Activated T-cell treated with anti-CD3 and anti-CD28 coated beads, Interleukin-2, amount 50 U/mL, for 24 hours (primary cell): ENCODE measurements around the gene KDM4B.

ENCODE experiments used
- DNase-seq: peaks from one replicate; pipeline ENCODE4 v3.0.0-alpha.2; 2020
- H3K27ac Mint-ChIP-seq: 2 replicates; pipeline ENCODE4 v1.8.0; 2020; ENCODE audit warnings: mild to moderate bottlenecking, mixed read lengths
- H3K27me3 Mint-ChIP-seq: 2 replicates; pipeline ENCODE4 v1.8.0; 2020; ENCODE audit warnings: mixed read lengths
- H3K36me3 Mint-ChIP-seq: 2 replicates; pipeline ENCODE4 v1.8.0; 2020; ENCODE audit warnings: low read depth, mixed read lengths
- H3K4me1 Mint-ChIP-seq: 2 replicates; pipeline ENCODE4 v1.8.0; 2020; ENCODE audit warnings: low read depth, mixed read lengths
- H3K4me3 Mint-ChIP-seq: 2 replicates; pipeline ENCODE4 v1.8.0; 2020; ENCODE audit warnings: mild to moderate bottlenecking, moderate library complexity, mixed read lengths
- H3K9me3 Mint-ChIP-seq: 2 replicates; pipeline ENCODE4 v1.8.0; 2020; ENCODE audit warnings: mixed read lengths

KDM4B gene

DNA sequence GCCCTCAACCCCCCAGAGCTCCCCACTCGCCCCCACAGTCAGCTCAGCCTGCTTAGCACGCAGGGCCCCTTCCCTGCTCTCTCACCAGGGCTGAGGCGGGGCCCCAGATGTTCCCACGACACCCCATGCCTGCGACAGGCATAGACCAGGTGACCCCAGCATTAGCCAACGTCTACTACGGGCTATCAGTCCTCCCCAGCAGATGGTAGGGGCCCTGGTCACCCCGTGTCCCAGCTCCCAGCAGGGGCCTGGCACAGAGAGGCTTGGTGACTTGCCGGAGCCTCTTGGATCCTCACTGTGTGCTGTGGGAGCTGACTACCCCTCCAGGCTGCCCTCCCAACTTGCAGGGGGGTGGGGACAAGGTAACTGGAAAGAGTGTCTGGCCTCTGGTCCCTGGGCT lies 80.6 kb downstream of the KDM4B start:
- Mint-ChIP-seq H3K4me1 (peaks cover 3% of the 10 kb centered on the region), H3K27ac (no peak overlapping the region)

DNA sequence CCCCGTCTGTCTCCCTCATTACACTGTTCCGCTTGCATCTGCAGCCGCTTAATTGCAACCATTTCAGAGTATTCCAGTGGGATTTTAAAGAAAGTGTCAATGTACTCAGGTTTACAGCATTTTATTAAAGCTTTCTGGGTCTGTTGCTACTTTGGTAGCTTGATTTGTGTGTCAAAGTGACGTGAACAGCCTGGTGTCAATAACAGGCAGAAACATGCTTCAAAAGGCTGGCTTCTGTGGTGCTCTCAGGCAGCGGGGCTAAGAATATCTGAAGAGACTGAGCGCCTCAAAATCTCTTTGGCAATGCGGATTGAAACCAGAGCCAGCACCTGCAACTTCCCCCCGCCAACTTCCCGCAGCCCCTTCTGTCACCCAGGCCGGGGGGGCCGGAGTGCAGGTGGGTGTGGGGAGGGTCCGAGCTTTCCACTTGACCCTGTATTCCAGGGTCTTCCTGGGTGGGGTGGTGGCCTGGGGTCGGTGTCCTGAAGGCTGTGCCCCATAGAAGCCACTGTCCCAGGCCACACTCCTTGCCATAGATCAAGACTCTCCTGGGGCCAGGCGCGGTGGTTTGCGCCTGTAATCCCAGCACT lies 81.2 kb downstream of the KDM4B start:
- Mint-ChIP-seq H3K4me3 (no peak overlapping the region), H3K9me3 (no peaks in the 10 kb centered on the region), H3K27me3 (no peaks in the 10 kb centered on the region), H3K27ac (no peak overlapping the region), H3K4me1 (peaks cover 3% of the 10 kb centered on the region), H3K36me3 (peaks cover 18% of the 10 kb centered on the region)
- no peak for DNase-seq

More for the DNA sequence above, 80.6 kb downstream of the KDM4B start:
- Mint-ChIP-seq H3K4me3 (no peak overlapping the region), H3K27me3 (no peaks in the 10 kb centered on the region), H3K9me3 (no peaks in the 10 kb centered on the region), H3K36me3 (peaks cover 16% of the 10 kb centered on the region)
- no peak for DNase-seq

DNA sequence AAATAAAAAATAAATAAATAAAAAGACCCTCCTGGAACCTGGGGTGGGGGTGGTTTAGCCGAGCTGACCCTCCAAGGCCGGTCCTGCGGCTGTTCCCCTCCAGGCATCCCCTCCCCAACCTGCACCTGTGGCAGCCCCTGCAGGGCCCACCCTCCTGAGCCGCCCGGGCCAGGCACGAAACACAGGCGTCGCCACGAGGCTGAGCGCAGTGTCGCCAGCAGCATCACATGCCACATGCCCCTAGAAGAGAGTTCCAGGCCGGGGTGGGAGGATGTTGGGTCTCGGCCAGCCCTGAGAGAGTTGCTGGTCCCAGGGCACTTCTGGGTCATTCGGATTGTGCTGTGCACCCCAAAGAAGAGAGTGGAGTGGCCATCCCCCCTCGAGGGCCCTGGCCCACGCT lies 82.0 kb downstream of the KDM4B start:
- no peaks in the 10 kb centered on the region for H3K27me3 Mint-ChIP-seq
- H3K4me1 Mint-ChIP-seq: peaks cover 3% of the 10 kb centered on the region
- H3K9me3 Mint-ChIP-seq: no peaks in the 10 kb centered on the region
- H3K4me3 Mint-ChIP-seq: no peak overlapping the region
- DNase-seq: no peak
- H3K27ac Mint-ChIP-seq: no peak overlapping the region
- peaks cover 23% of the 10 kb centered on the region for H3K36me3 Mint-ChIP-seq

DNA sequence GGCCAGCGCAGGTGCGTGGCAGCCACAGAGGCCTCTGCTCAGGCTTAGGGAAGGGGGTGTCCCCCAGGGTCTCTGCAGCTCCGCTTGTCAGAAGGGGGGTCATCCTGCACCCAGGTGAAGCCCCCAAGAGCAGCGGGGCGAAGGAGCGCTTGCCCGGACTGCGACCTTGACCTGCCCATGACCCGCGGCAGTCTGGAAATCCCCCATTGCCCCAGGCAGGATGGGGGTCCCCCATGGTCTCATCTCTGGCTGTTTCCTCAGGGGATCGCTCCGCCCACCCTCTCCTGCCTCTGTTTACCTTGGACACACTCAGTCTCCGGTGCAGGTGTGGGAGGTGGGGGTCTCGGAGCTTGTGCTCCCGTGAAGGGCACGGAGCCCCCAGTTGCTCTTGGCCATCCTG lies 82.7 kb downstream of the KDM4B start:
- no peak overlapping the region for H3K4me3 Mint-ChIP-seq
- peaks cover 25% of the 10 kb centered on the region for H3K36me3 Mint-ChIP-seq
- H3K4me1 Mint-ChIP-seq: peaks cover 3% of the 10 kb centered on the region
- no peak for DNase-seq
- no peaks in the 10 kb centered on the region for H3K9me3 Mint-ChIP-seq
- H3K27ac Mint-ChIP-seq: no peak overlapping the region
- H3K27me3 Mint-ChIP-seq: no peaks in the 10 kb centered on the region

DNA sequence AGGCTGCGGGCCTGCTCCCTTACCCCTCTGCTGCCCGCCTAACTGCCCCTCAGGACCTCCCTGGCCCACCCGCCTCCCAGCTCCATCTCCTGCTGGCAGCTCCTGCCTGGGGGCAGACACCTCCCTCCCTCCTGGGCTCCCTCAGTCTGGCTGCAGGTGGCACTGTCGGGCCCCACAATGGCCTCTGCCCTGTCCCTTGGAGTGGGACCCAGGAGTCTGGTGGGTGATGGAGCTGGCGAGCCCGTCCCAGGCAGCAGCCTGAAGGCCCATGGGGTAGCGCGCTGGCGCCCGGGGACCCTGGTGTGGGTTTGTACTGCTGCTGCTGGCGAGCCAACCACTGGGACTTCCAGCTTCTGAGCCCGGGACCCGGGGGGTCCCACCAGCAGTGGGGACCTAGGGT lies 83.6 kb downstream of the KDM4B start:
- Mint-ChIP-seq H3K4me1 (peaks cover 3% of the 10 kb centered on the region), H3K36me3 (peaks cover 28% of the 10 kb centered on the region), H3K9me3 (no peaks in the 10 kb centered on the region), H3K27ac (no peak overlapping the region), H3K4me3 (no peak overlapping the region), H3K27me3 (no peaks in the 10 kb centered on the region)
- DNase-seq: no peak

DNA sequence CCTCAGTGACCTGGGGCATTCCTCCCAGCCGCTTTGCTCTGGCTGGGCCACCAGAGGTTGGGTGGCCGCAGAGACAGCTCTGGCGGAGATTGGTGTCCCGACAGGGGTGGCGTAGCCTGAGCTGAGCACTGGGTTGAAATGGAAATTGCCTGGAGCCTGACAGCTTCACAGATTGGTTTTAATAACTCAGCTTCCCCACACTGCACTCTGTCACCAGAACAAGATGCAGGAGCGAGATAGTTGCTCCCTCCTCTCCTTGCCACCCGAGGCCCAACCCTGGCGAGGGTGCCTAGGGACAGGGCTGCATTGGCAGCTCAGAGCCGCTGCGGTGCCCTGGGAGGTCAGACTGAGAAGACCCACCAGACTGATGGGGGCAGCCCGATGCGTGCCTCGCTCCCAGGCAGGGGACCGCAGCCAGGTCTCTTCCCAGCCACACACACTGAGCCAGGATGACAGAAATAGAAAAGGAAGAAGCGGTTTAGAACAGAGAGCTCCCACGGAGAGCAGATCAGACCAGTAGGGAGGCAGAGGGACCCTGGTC lies 84.1 kb downstream of the KDM4B start:
- no peaks in the 10 kb centered on the region for H3K9me3 Mint-ChIP-seq
- H3K4me1 Mint-ChIP-seq: peaks cover 3% of the 10 kb centered on the region
- no peak for DNase-seq
- H3K27me3 Mint-ChIP-seq: no peaks in the 10 kb centered on the region
- H3K4me3 Mint-ChIP-seq: no peak overlapping the region
- H3K27ac Mint-ChIP-seq: no peak overlapping the region
- peaks cover 30% of the 10 kb centered on the region for H3K36me3 Mint-ChIP-seq

DNA sequence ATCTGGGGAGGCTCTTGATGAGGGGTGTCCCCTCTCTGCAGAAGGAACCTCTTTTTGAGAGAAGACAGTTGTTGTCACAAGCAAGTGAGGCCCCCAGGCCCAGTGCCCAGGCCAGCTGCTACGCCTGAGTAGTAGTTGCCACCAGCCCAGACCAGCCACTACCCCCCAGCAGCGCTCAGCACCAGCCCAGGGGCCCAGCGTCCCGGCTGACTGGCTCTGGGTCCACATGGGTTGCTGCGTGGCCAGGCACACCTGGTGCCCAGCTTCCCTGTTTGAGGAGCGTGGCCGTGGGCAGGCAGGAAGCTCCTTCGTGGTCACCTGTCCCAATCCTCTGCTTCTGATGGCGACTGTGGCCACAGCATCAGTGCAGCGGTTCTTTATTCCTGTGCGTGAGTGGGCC lies 84.7 kb downstream of the KDM4B start:
- Mint-ChIP-seq H3K27ac (no peak overlapping the region), H3K4me1 (no peaks in the 10 kb centered on the region), H3K4me3 (no peak overlapping the region)

DNA sequence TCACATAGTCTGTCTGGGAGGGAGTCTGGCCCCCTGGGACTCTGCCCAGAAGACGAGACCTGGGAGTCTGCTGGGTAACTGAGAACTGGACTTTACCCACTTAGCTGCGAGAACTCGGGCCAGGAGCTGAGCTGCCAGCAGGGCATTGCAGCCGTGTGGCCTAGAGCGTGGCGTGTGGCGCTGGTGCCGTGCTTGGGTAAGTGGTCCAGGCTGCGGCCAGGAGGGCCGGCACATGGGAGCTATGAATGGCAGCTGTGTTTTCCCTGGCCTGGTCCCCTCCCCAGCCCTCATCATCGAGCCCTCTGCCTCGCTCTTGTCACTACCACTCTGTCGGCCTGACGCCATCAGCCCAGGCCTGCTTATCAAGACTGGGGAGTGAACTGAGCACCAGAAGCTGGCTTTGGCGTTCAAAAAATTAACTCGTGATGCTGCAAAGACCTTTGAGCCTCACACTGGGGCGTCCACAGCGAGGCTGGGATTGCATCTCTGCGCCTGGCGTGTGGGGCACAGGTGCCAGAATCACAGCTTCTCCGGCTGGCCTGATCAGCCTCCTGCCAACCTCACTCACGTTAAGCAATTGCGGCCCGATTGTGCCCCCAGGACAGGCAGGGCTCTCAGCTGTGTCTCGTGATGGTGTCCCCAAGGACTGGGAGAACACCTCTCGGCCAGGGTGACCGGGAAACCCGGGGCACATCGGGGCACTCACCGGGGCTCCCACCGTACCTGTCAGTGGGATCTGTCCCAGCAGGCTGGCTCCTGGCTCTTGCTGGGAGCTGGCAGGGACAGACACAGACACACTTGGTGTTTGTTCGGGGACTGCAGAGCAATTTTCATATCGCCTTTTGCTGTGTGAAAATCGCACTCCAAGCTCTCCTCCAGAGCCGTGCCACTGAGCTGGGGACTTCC lies 85.9 kb downstream of the KDM4B start:
- no peak overlapping the region for H3K27ac Mint-ChIP-seq
- no peaks in the 10 kb centered on the region for H3K27me3 Mint-ChIP-seq
- no peak for DNase-seq
- no peak overlapping the region for H3K4me3 Mint-ChIP-seq
- no peaks in the 10 kb centered on the region for H3K9me3 Mint-ChIP-seq
- peaks cover 31% of the 10 kb centered on the region for H3K36me3 Mint-ChIP-seq
- no peaks in the 10 kb centered on the region for H3K4me1 Mint-ChIP-seq

More for the DNA sequence above, 84.7 kb downstream of the KDM4B start:
- Mint-ChIP-seq H3K36me3 (peaks cover 28% of the 10 kb centered on the region), H3K27me3 (no peaks in the 10 kb centered on the region), H3K9me3 (no peaks in the 10 kb centered on the region)
- no peak for DNase-seq

DNA sequence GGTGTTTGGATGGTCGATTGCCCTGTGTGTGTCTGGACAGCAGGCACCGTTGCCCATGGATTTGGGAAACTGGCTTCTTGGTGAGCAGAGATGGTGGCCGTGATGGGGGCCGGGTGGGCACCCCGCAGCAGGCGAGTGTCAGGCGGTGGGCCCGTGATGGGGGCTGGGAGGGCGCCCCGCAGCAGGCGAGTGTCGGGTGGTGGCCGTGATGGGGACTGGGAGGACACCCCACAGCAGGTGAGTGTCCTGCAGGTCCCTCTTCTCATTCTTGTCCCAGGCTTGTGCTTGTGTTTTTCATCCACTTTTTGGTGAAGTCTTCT lies 86.5 kb downstream of the KDM4B start:
- Mint-ChIP-seq H3K27ac (no peak overlapping the region), H3K9me3 (no peaks in the 10 kb centered on the region), H3K27me3 (no peaks in the 10 kb centered on the region), H3K4me1 (no peaks in the 10 kb centered on the region), H3K4me3 (no peak overlapping the region), H3K36me3 (peaks cover 31% of the 10 kb centered on the region)
- DNase-seq: no peak

DNA sequence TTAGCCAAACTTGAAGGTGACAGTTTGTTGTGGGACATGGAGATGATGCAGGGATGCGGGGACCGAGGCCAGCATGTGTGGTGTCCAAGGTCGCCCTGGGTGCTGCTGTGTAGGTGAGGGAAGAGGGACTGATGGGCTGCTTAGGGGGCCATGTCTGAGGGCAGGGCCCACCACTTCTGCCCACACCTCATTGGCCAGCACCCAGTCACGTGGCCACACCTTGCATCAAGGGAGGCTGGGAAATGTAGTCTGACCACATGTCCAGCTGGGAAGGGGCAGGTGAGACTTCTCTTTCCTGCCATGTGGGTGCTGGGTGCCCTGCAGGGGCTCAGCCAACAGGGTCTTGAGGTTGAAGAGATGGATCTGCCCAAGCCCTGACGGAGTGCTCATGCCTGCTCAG lies 88.9 kb downstream of the KDM4B start:
- no peaks in the 10 kb centered on the region for H3K4me1 Mint-ChIP-seq
- H3K27ac Mint-ChIP-seq: no peak overlapping the region
- peaks cover 6% of the 10 kb centered on the region for H3K9me3 Mint-ChIP-seq
- peaks cover 48% of the 10 kb centered on the region for H3K36me3 Mint-ChIP-seq
- DNase-seq: no peak
- H3K27me3 Mint-ChIP-seq: no peaks in the 10 kb centered on the region
- H3K4me3 Mint-ChIP-seq: no peak overlapping the region

DNA sequence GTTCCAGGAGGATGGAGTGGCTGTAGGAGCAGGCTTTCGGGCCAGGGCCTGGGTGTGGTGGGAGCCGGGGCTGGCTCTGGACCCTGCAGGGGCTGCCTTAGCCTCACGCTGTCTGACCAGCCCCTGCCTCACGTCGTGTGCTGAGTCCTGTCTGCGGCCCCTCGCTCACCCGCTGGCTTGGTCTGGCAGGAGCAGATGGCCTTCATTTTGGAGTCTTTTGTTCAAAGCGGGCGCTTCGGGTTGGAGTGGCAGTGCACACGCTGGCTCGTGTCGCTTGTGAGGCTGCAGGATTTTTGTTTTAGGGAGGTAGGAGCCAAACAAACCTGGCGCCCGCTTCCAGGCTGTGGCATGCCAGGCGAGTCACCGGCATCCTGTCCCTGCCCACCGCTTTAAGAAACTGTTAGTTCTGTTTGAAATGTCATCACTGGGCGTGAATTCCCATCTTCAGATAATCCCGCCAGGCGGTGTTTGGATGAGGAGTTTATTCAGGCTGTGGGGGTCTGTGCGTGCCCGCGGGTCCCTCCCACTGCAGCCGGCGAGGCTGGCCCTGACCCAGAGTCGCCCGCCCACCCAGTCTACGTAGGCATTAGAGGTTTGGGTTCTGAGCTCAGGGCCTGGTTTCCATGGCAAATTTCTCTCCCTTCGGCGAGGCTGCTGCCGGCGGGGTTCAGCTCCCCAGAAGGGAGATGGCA lies 89.8 kb downstream of the KDM4B start:
- no peaks in the 10 kb centered on the region for H3K4me1 Mint-ChIP-seq
- peaks cover 10% of the 10 kb centered on the region for H3K9me3 Mint-ChIP-seq
- no peak overlapping the region for H3K4me3 Mint-ChIP-seq
- no peaks in the 10 kb centered on the region for H3K27me3 Mint-ChIP-seq
- H3K36me3 Mint-ChIP-seq: peaks cover 56% of the 10 kb centered on the region
- no peak for DNase-seq
- no peak overlapping the region for H3K27ac Mint-ChIP-seq

DNA sequence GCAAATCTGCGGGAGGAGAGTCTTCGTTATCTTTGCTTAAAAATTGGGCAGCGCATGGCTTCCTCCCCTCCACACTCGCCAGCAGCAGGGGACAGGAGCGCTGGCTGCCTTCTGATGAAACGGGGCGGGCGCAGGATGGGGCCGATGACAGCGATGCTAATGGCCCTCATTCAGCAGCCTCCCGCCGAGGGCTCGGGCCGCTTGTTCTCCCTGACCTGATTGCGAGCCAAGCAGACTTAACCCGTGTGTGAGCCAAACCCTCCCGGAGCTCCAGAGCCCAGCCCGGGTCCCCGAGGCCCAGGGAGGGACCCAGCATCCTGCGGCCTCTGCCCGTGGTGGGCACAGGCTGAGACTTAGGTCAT lies 90.3 kb downstream of the KDM4B start:
- Mint-ChIP-seq H3K27me3 (no peaks in the 10 kb centered on the region), H3K36me3 (peaks cover 59% of the 10 kb centered on the region), H3K4me3 (no peak overlapping the region)

DNA sequence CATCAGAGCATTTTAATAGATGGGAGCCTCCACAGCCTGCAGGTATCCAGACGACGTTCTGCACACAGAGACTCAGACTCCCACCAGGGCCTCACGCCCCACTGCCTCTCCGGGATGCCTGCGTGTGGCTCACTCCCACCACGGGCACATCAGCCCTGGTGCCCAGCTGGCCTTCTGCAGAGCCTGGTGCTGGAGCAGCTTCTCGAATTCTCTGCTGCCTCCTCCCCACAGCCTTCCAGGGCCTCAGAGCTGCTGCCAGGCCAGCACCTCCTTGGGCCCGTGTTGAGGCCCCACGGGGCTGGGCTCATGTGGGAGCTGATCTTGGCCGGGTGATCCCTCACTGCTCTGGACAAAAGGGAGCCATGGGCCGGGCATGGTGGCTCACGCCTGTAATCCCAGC lies 90.9 kb downstream of the KDM4B start:
- Mint-ChIP-seq H3K27me3 (no peaks in the 10 kb centered on the region), H3K36me3 (peaks cover 54% of the 10 kb centered on the region), H3K27ac (no peak overlapping the region), H3K9me3 (peaks cover 10% of the 10 kb centered on the region), H3K4me1 (no peaks in the 10 kb centered on the region), H3K4me3 (no peak overlapping the region)
- no peak for DNase-seq

More for the DNA sequence above, 90.3 kb downstream of the KDM4B start:
- Mint-ChIP-seq H3K27ac (no peak overlapping the region), H3K4me1 (no peaks in the 10 kb centered on the region), H3K9me3 (peaks cover 10% of the 10 kb centered on the region)
- DNase-seq: no peak

DNA sequence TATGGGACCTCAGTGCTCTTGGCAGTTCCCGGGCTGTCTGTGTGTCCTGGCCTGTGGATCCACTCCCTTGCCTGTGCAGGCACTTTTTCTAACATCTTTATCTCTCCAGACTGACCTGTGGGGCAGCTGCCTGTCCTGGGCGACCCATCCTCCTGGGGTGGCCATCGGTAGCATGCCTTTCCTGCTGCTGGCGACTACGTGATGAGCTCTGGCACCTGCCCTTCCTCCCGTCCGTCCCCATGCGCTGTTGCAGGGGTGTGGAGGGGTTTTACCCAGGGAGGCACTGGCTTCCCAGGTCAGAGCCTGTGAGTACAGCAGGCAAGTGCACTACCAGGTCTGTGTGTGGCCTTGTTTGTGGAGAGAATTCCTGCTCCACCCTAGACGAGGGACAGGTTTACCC lies 93.3 kb downstream of the KDM4B start:
- peaks cover 10% of the 10 kb centered on the region for H3K9me3 Mint-ChIP-seq
- no peaks in the 10 kb centered on the region for H3K27me3 Mint-ChIP-seq
- H3K4me3 Mint-ChIP-seq: no peak overlapping the region
- DNase-seq: no peak
- H3K4me1 Mint-ChIP-seq: no peaks in the 10 kb centered on the region
- H3K27ac Mint-ChIP-seq: no peak overlapping the region
- H3K36me3 Mint-ChIP-seq: peaks cover 51% of the 10 kb centered on the region

DNA sequence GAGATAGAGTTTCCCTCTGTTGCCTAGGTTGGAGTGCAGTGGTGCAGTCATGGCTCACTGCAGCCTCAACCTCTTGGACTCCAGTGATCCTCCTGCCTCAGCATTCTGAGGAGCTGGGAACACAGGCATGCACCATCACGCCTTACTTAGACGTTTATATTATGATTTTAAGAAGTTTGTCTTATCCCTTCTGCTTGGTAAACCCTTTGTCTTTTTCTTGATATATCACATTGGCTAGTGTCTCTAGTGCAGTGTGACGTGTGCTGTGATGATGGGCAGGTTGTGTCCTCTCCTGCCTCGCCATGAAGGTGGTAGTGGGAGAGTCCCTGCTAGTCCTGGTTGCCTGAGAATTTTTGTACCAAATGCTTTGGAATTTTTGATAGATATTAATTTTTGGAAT lies 93.9 kb downstream of the KDM4B start:
- no peaks in the 10 kb centered on the region for H3K4me1 Mint-ChIP-seq
- peaks cover 10% of the 10 kb centered on the region for H3K9me3 Mint-ChIP-seq
- H3K27me3 Mint-ChIP-seq: no peaks in the 10 kb centered on the region
- peaks cover 46% of the 10 kb centered on the region for H3K36me3 Mint-ChIP-seq
- H3K4me3 Mint-ChIP-seq: no peak overlapping the region
- peak overlapping the region; percentile 20 for H3K27ac Mint-ChIP-seq
- DNase-seq: no peak
